GM12891 (cell line): ENCODE data around the gene SREBF2. TPM values are rescaled to one million over a fixed set of nuclear protein-coding genes. Genes with fewer than 3 reads are reported as not detected.

Experiments used
- DNase-seq: peaks from one replicate; pipeline ENCODE4 v3.0.0; 2011; ENCODE audit warnings: low spot score; ENCODE audit not compliant: insufficient read length
- FAIRE-seq: peaks from 2 replicates; lab custom pipeline; 2011; peaks lifted over from hg19 to GRCh38; lab: Jason Lieb, UNC
- PAX5 ChIP-seq: IDR thresholded peaks from 2 replicates; pipeline ENCODE4 v1.6.1; 2011; ENCODE audit warnings: low read length, moderate library complexity, mild to moderate bottlenecking; ENCODE audit not compliant: insufficient read depth, severe bottlenecking
- POLR2A ChIP-seq: IDR thresholded peaks from 2 replicates; pipeline ENCODE4 v1.6.1; 2011; ENCODE audit warnings: low read depth, low read length, control low read depth
- POLR2AphosphoS5 ChIP-seq: IDR thresholded peaks from 2 replicates; pipeline ENCODE4 v1.6.1; 2011; ENCODE audit warnings: low read depth, low read length, control low read depth
- POU2F2 ChIP-seq: IDR thresholded peaks from 2 replicates; pipeline ENCODE4 v1.6.1; 2011; ENCODE audit warnings: low read depth, mild to moderate bottlenecking, control low read depth, low read length, moderate library complexity
- SPI1 ChIP-seq: IDR thresholded peaks from 2 replicates; pipeline ENCODE4 v1.6.1; 2011; ENCODE audit warnings: low read depth, low read length, control low read depth
- TAF1 ChIP-seq: IDR thresholded peaks from 2 replicates; pipeline ENCODE4 v1.6.1; 2011; ENCODE audit warnings: low read depth, low read length, control low read depth
- polyA plus RNA-seq: library from polyadenylated mRNA; unstranded; fragments of >200 nt; gene quantifications from one replicate; pipeline ENCODE4 v1.2.1, GENCODE V29; 2012; ENCODE audit warnings: low read depth, missing spikeins, inconsistent platforms; ENCODE audit not compliant: missing spikeins

SREBF2 gene
- polyA plus RNA-seq: 92.2 TPM

DNA sequence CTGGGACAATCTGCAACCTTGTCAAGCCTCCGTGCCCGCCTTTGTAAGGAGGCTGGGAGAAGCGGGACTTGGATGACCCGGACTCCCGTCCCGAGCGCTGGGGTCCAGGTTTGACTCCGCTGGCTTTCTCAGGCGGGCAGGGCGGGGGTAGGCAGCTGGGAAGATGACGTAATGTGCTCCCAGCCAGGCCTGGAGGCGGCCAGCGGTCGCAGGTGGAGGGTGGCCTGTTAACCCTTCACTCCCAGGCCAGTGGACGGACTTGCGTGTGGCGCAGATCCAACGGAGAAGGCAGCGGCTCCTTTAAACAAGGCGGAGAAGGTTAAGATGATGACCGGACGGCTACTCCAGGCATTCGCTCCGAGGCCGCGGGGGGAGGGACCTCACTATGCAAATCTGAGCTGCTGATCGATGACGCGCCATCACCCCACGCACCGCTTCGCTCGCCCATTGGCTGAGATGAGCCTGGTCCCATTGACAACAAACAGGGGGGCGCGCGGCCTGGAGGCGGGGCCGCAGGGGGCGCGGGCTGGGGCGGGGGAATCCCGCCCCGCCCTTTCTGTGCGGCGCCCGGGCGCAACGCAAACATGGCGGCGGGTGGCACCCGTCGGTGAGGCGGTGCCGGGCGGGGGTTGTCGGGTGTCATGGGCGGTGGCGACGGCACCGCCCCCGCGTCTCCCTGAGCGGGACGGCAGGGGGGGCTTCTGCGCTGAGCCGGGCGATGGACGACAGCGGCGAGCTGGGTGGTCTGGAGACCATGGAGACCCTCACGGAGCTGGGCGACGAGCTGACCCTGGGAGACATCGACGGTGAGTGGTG, at the start of gene SREBF2:
Gene SREBF2 (plus strand): TSS at position 553 of the 816 bp plus-strand sequence. CDS start 166 bp downstream, at position 719.
- FAIRE-seq: peak; percentile 100
- DNase-seq: peak; percentile 96
- TF ChIP-seq POU2F2: peak; percentile 98
- TF ChIP-seq TAF1: peak; percentile 70
- no peak for TF ChIP-seq SPI1
- peak; percentile 92 for TF ChIP-seq POLR2A
- peak; percentile 52 for TF ChIP-seq PAX5
- peak; percentile 91 for TF ChIP-seq POLR2AphosphoS5

DNA sequence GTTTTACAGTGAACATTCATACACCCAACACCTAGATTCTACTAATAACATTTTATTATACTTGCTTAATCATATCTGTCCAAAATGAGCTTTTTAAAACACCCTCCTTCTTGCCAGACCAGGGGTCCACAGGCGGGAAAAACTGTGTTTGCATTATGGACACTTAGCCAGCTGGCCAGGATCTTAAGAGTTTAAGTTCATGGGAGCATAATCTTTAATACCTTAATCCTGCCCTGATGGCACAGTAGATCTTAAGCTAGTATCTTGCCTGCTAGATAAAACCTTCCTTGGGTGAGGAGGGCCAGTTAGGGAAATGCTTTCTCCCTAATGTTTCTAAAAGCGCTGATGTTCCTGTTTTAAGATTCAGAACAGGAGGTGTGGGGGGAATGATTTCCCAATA, 45.6 kb upstream of the SREBF2 start:
- TF ChIP-seq PAX5: no peak
- no peak for TF ChIP-seq POLR2AphosphoS5
- no peak for TF ChIP-seq SPI1
- no peak for TF ChIP-seq TAF1
- no peak for TF ChIP-seq POU2F2
- TF ChIP-seq POLR2A: no peak
- DNase-seq (no peak), FAIRE-seq (no peak)

- TF ChIP-seq POLR2AphosphoS5 (no peak), POU2F2 (no peak), TAF1 (no peak), SPI1 (no peak), PAX5 (no peak), POLR2A (no peak)
- DNase-seq (no peak), FAIRE-seq (no peak)
Observed at GRCh38 chr22:41793871-41794270, 39.0 kb upstream of the SREBF2 start.

GRCh38 chr22:41798736-41799135, 34.2 kb upstream of the SREBF2 start:
- DNase-seq: no peak
- no peak for FAIRE-seq
- no peak for TF ChIP-seq SPI1
- no peak for TF ChIP-seq PAX5
- TF ChIP-seq POLR2AphosphoS5: no peak
- TF ChIP-seq POLR2A: no peak
- no peak for TF ChIP-seq POU2F2
- no peak for TF ChIP-seq TAF1

GRCh38 chr22:41799486-41800347, 33.2 kb upstream of the SREBF2 start:
- DNase-seq: peak; percentile 53
- TF ChIP-seq POU2F2: no peak
- FAIRE-seq: no peak

DNA sequence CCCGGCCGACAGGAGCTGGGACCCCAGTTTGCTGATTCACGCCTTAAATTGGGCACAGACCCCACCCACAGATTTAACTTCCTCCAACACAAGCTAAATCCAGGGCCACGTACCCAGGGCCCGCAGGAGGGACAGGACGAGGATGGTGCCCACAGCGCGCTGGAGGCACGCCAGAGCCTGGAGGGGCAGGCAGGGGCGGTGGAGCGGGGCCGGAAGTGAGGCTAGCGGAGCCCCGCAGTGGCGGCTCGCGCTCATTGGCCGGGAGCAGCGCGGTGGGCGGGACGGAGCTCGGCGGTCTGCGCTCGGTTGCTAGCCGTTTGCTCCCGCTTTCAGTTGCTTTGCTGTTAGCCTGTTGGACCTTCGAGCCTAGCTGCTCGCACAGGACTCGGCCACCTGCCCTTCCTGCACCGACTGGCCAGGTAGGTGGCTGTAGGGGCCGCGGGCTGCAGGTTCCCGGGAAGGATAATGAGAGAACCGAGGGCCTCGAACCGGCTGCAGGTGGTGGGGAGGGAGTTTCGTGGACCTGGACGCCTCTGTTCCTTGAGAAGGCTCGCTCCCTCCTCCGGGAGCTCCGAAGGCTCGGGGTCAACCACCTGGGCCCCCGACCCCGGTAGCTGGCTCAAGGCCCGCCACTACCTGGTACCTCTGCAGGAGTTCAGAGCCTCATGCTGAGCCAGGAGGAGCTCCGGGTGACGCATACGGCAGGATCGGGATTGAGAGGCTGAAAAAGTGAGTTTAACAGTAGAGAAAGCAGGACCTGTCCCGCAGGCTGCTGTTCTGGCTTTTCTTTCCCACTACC, 32.4 kb upstream of the SREBF2 start, which contains the start of gene CCDC134:
Gene CCDC134 (plus strand): TSS at position 332 of the 799 bp plus-strand sequence. CDS start 8,212 bp downstream, outside the sequence.
- FAIRE-seq: peak; percentile 99
- TF ChIP-seq TAF1 (peak; percentile 94), PAX5 (peak; percentile 21), POLR2AphosphoS5 (peak; percentile 91; the same call in 1 of the 2 replicates), SPI1 (no peak), POLR2A (peak; percentile 92), POU2F2 (0 out of 2 replicates have a peak, but pooled peaks have one; percentile 34)

DNA sequence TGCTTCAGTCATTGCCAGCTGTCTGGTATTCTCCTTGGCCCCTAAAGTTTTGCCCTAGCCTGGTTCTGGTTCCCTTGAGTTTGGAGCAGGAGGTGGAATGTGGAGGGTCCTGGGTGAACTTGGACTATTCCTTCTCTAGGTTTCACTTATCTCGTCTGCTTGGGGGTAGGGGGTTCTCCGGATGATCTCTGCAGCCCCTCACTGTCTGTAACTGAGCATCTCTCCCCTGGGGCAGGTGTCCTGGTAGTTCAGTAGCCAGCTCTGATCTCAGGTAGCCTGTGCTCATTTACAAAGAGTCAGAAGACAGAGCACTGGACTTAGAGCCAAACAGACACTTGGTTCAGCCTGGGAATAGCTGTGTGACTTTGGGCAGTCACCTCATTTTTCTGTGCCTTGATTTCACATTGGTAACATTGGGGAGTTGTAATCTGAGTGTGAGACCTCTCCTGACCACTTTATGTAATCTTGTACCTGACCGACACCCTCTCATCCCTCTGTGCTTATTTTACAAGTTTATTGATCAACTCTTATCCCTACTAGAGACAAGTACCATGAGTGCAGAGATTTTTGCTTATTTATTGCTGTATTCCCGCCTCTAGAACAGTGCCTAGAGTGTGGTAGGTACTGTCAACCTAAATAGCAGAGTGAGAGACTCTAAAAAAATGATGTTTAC, 31.6 kb upstream of the SREBF2 start:
- peak; percentile 81 for FAIRE-seq

More for the DNA sequence above, 32.4 kb upstream of the SREBF2 start, which contains the start of gene CCDC134:
- peak; percentile 95 for DNase-seq

DNA sequence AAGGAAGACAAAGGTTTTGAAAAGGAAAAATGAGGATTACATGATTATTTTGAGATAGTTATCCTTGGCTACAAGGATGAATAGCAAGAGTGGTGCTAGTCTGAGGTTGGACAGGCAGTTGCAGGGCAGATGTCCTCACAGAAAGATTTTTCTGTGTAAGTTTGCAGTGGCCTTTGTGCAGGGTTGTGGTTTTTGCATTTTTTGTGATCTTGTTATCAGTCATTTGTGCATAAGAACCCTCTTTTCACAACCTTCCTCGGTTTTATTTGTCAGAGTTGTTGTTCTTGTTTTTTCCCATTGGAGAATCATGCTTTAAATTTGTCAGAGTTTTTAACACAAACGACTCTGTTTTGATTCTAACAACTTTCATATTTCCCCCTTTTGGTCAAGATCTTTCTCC, 31.0 kb upstream of the SREBF2 start:
- FAIRE-seq: no peak
- no peak for DNase-seq
- no peak for TF ChIP-seq TAF1
- no peak for TF ChIP-seq PAX5
- TF ChIP-seq SPI1: no peak
- TF ChIP-seq POLR2AphosphoS5: no peak
- no peak for TF ChIP-seq POLR2A
- no peak for TF ChIP-seq POU2F2

More for the DNA sequence above, 31.6 kb upstream of the SREBF2 start:
- TF ChIP-seq PAX5 (no peak), TAF1 (no peak), POLR2AphosphoS5 (no peak), SPI1 (no peak), POU2F2 (no peak)
- no peak for DNase-seq
